Right renal cortex interstitium (tissue), 3 donors: ENCODE results near the gene SRC. TPM values are rescaled to one million over a fixed set of nuclear protein-coding genes. Genes with fewer than 3 reads are reported as not detected.

Experiments
- DNase-seq, 3 donors: peaks; one replicate each; pipeline ENCODE4 v3.0.0-alpha.2; 2013; ENCODE audit warnings: low read depth in 3 of 3, low spot score in 2 of 3
- polyA plus RNA-seq, 3 donors: library from polyadenylated mRNA; unstranded; fragments of 120-200 nt; gene quantifications; one replicate each; pipeline ENCODE4 v1.2.1, GENCODE V29; 2013; ENCODE audit not compliant: insufficient read length in 3 of 3

The SRC gene
- polyA plus RNA-seq, 3 donors, result 43.5 to 58.9 (median 48.1) TPM

DNA sequence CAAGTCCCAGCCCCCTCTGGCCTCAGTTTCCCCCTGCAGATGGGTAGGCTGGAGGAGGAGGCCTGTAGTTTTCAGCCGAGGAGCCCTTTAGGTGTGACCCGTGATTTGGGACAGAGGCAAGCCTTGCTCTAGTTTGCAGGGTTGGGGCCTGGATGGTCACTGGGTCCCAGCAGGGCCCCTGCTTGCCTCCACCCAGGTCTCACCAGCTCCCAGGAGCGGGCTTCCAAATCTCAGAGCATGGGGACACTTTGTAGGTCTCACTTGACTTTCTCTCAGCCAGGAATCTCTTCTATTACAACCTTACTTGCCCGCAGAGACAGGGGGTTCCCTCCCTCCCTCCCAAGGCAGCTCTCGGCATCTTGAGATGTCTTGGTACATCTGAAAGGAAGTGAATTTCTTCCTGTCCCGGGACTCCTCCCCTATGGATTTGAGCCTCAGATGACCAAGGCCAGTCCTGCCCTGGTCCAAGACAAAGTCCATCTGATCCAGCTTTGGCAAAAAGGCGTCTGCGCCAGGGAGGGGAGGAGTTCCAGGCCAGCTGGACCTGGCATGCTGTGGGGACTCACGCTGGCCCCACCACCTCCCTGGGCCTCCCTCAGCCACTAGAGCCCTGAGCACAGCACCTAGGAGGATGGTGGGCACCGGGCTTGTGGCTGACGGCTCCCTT lies 47.4 kb downstream of the SRC start:
- DNase-seq, result no peak

DNA sequence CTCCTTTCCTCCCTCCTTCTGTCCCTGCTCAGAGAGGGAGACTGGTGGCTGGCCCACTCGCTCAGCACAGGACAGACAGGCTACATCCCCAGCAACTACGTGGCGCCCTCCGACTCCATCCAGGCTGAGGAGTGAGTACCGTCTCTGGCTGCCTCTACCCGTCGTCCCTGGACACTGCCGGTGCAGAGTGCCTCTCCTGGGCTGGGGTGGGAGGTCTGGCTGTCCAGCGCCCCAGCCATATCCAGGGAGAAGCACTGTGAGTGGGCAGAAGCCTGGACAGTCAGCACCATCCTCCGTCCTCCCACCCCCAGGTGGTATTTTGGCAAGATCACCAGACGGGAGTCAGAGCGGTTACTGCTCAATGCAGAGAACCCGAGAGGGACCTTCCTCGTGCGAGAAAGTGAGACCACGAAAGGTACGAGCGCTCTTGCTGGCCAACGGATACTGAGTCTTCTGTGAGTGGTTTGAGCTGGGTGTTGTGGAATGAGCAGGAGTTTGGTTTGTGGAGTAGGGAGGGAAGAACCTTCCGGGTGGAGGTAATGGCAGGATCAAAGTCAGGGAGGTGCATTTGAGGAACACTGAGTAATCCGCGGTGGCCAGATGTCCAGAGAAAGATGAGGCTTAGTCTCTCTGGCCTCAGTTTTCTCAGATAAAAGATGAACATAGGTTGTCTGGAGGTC lies 48.1 kb downstream of the SRC start:
- DNase-seq, result no peak

DNA sequence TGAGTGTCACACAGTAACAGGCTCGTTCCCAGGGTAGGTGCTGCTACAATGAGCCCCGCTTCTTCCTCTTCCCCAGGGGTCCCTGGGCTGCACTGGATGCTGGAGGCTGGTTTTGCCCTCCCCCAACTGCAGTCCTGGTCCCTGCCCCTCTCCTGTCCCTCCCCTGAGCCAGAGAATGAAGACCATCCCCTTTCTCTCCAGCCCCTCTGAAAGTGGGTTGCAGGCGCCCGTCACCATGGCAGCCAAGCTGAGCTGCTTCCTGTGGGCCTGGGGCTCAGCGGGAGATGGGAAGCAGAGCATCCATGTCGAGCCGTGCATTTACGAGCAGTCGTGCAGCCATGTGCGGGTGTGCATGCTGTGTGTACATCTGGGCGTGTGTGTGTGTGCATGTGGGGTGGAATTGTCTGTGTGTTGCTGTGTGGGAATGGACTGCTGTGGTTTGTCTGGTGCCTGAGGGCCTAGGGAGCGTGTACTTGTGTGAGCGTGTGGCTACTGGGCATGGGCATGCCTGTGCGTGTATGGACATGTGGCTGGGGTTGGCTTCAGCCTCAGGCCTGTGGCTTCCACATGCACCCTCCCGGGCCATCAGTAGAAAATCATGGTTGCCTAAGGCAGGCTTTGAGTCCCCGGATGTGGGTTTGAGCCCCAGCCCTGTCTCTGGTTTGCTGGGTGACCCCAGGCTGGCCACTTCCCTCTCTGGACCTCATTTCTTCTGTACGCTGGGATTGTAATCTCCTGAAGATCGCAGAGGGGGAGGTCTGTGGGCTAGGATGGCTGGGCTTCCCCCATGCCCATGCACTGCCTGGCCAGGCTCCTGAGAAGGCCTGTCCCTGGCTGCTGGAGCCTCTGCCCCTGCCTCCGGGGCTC lies 48.8 kb downstream of the SRC start:
- DNase-seq, result no peak

DNA sequence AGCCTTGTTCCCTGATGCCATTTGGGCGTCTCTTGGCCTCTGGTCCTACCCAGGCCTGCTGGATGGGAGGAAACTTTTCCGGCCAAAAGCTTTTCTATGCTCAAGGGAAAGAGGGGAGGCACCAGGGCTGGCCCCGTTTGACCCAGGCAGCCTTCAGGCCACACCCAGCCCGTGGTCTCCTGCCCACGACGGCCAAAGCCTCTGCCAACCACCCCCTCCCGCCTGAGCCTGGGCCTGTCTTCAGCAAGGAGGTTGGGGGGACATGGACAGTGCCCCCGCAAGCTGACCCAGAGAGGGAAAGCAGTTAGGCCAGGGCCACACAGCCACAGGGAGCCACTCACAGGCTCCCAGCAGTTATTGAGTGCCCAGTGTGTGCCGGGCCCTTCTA lies 49.5 kb downstream of the SRC start:
- DNase-seq, result no peak

DNA sequence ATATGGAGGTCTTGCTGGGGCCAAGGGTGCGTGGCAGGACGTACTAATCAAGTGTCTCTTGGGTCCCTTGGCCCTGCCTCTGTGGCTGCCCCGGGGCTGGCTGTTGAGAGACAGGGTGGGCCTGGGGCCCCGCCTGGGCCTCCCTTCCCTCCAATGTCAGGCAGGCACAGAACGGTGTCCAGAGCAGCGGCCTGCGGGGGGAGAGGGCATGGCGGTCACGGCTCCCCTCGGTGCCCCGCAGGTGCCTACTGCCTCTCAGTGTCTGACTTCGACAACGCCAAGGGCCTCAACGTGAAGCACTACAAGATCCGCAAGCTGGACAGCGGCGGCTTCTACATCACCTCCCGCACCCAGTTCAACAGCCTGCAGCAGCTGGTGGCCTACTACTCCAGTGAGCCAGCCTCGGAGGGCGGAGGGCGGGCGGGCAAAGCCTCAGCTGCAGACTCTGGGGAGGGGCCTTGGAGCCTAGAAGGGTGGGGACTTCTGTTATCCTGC lies 50.0 kb downstream of the SRC start:
- peak in 1 of 3 donors; percentile 47 for DNase-seq

GRCh38 chr20:37396416-37397075 lies 50.6 kb downstream of the SRC start:
- peak in 1 of 3 donors; percentile 61 for DNase-seq

DNA sequence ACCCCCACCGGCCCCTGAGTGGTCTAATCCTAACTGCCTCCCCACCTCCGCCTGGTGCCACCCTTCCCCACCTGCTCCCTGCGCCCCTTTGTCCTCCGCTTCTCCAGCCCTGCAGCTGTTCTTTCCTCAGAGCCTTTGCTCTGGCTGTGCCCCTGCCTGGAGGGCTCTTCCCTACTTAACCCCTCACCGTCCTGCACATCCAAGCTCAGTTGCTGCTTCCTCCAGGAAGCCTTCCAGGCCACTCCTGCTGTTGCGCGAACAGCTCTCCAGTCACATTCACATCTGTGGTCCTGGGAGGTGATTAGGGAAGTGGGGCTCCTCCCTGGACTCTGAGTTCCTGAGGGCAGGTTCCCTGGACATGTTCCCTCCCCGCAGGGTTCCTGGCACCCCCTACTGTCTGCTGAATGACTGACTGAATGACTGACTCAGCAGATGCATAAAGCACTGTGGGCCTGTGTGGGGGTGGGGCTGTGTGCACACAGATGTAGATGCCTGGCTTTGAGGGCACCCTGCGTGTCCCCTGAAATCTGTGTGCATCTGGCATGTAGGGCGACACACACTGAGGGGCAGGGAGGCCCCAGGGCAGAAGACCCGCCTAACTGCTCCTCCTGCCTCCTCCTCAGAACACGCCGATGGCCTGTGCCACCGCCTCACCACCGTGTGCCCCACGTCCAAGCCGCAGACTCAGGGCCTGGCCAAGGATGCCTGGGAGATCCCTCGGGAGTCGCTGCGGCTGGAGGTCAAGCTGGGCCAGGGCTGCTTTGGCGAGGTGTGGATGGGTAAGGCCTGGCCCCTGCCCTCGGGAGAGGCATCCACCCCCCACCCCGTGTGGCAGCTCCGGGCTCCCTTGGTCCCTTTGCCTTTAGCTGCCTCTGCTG lies 51.4 kb downstream of the SRC start:
- DNase-seq, result no peak

DNA sequence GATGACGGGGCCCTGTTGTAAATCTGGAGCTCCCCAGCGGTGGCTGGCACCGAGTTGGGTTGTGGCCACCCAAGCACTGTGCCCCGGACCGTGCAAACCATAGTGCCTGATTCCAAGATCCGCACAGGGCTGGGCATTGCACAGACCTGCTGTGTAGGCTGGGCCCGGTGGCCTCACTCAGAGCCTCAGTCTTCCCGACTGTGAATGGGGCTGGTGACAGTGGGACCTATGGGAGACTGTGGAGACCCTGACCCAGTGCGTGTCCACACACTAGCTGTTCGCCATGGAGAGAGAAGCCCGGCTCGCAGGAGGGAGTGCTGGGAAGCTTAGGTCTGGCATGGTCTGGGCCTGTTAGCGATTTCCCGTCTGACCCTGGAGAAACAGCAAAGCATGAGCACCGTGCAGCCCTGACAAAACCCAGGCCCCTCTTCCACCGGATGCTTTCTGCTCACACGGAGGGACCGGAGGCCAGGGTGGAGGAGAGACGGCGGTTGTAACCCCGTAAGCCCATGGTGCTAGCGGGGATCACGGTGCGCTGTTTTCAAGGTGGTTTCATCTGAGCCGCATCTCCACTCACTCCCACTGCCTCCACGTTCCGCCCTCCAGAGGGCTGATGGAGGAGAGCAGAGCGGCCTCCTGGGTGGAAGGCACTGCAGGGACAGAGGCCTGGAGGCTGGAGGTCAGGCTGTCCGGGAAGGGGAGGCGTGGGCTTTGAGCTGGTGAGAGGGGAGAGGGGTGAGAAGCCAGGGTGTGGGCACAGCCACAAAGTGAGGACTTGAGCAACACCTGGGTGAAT lies 52.2 kb downstream of the SRC start:
- no peak for DNase-seq

GRCh38 chr20:37398750-37399621 lies 53.0 kb downstream of the SRC start:
- no peak for DNase-seq

- DNase-seq, result no peak
These were observed 55.5 kb downstream of the SRC start for GRCh38 chr20:37401282-37401929.

DNA sequence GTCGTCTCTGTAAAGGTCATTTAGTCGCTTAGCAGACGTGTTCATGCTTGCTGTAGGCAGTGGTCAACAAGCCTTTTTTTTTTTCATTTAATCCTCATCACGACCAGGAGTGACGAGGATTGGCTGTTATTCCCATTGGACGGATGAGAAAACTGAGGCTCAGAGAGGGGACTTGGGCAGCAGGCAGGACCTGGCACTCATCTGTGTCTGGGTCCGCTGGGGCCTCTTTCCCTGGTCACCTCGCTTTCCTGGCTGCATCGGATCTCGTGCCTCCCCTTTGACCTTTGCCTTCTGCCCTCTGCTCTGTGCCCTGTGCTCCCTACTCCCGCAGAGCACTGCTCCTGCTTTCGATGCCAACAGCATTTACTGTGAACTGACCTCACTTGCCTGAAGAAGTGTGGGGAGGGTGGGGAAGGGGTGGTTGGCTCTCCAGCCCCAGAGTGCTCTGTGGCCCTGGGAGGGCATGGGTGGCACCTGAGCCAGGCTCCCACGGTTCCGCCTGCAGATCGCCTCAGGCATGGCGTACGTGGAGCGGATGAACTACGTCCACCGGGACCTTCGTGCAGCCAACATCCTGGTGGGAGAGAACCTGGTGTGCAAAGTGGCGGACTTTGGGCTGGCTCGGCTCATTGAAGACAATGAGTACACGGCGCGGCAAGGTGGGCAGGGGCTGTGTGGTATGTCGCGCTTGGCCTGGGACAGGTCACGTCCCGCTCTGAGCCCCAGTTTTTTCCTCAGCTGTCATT lies 56.2 kb downstream of the SRC start:
- DNase-seq, result no peak

- DNase-seq, result no peak
These were observed 57.4 kb downstream of the SRC start for GRCh38 chr20:37403107-37404033.

DNA sequence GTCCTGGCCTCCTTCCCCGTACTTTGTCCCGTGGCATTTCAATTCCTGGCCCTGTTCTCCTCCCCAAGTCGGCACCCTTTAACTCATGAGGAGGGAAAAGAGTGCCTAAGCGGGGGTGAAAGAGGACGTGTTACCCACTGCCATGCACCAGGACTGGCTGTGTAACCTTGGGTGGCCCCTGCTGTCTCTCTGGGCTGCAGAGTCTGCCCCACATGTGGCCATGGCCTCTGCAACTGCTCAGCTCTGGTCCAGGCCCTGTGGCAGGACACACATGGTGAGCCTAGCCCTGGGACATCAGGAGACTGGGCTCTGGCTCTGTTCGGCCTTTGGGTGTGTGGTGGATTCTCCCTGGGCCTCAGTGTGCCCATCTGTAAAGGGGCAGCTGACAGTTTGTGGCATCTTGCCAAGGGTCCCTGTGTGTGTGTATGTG lies 58.5 kb downstream of the SRC start:
- no peak for DNase-seq

DNA sequence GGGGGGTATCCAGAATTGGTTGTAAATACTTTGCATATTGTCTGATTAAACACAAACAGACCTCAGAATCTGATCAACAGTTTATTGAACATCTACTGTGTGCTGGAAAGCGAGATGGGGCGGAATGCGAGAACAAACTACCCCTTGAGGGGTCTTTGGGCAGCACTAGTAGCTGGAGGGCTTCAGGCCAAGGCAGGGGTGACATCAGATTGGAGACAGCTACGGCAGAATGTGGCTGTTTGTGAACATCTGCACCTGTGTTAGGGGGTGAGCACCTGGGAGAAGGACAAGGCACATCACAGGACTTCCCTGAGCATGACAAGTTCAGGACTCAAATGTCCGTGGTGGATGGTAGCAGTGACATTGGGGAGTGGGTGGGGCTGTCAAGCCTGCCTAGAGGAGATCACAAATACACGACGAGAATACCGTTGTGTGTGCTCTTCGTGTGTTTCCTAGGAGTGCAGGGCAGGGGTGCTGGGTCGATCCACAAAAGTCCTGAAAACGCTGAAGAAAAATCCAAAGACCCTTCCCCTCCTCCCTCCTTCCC lies 59.5 kb downstream of the SRC start:
- no peak for DNase-seq
